ENCODE measurements around the gene PPP3CA.

Gene PPP3CA

DNA sequence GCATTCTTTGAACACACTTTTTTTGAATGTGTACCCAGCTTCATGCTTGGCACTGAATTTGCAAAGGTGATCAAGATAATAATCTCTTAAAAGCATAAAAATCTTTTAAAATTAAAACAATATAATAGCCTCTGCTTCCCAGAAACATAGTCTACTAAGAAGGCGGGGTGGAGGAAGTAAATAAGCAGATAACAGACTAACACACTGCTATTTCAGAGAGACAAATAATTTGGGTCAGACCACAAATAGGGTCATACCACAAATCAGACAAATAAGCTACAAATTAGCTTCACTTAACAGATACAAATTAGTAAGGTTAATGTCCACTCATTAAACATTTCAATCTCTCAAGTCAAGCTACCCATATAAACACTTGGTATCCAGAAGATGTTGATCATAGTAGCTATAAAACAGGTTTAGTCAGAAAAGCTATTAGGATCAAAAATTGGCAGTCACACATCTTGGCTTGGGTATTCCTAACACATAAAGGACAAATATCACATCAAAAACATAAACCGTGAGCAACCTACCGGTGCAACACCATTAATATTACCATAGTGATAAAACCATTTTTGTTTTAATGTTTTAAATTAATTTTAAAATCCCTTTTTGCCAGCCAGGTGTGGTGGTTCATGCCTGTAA is 47.3 kb downstream of the PPP3CA start:
- H3K79me1 ChIP-seq (ENCODE audit: low read length), result no peaks in the 10 kb centered on the region
- H3K36me3 ChIP-seq (ENCODE audit: control insufficient read depth, insufficient read depth, low read length), result no peaks in the 10 kb centered on the region
- H3K18ac ChIP-seq (ENCODE audit: low read length), result no peak overlapping the region

DNA sequence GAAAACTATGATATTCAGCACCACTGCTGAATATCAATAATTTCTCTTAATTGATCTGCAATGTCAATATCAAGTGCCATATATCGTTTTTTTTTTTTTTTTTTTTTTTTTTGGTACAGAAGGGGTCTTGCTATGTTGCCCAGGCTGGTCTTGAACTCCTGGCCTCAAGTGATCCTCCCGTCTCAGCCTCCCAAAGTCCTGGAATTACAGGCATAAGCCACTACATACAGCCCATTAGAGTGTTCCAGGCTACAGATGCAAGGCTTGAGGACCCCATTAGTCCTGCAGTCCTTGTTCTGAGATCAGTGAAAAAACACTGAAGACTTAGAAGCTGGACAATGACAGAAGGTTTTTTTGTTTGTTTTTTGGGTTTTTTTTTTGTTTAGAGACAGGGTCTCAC is 48.3 kb downstream of the PPP3CA start:
- H2AK5ac ChIP-seq (ENCODE audit: low read length), result no peak overlapping the region
- H2BK15ac ChIP-seq (replicated peaks; ENCODE audit: low read depth), result no peak overlapping the region
- no peak overlapping the region for H3K56ac ChIP-seq (ENCODE audit: low read length)
- no peaks in the 10 kb centered on the region for H3K79me1 ChIP-seq (ENCODE audit: low read length)
- no peak overlapping the region for H3K27ac ChIP-seq (ENCODE audit: low read depth, low read length)
- no peak overlapping the region for H4K5ac ChIP-seq (ENCODE audit: low read length)
- no peak for DNase-seq
- H3K23ac ChIP-seq (ENCODE audit: low read length), result no peak overlapping the region
- H3K27me3 ChIP-seq (ENCODE audit: insufficient read depth, low read length, poor library complexity), result no peaks in the 10 kb centered on the region
- WGBS (ENCODE audit: extremely low coverage, insufficient coverage, low lambda C conversion rate), result no CpG with 5 or more reads among the region's 2 CpGs
- no peak overlapping the region for H2BK120ac ChIP-seq (ENCODE audit: low read depth, low read length)
- H3K79me2 ChIP-seq (ENCODE audit: control insufficient read depth, insufficient read depth, low read length), result no peaks in the 10 kb centered on the region
- H2BK5ac ChIP-seq (ENCODE audit: low read length), result no peak overlapping the region
- no peak overlapping the region for H3K18ac ChIP-seq (ENCODE audit: low read length)
- no peak overlapping the region for H3K4me2 ChIP-seq (ENCODE audit: low read length)
- no peaks in the 10 kb centered on the region for H3K36me3 ChIP-seq (ENCODE audit: control insufficient read depth, insufficient read depth, low read length)
- H3K9ac ChIP-seq (ENCODE audit: low read length), result no peak overlapping the region
- H3K4me1 ChIP-seq (ENCODE audit: control insufficient read depth, low read depth, low read length), result no peaks in the 10 kb centered on the region
- H4K8ac ChIP-seq (ENCODE audit: low read depth, low read length), result no peak overlapping the region
- H3K4ac ChIP-seq (ENCODE audit: low read depth, low read length), result no peak overlapping the region
- H3K4me3 ChIP-seq (ENCODE audit: low read length), result no peak overlapping the region

More for the DNA sequence above, 47.3 kb downstream of the PPP3CA start:
- no peak overlapping the region for H3K56ac ChIP-seq (ENCODE audit: low read length)
- no peak overlapping the region for H2AK5ac ChIP-seq (ENCODE audit: low read length)
- H3K79me2 ChIP-seq (ENCODE audit: control insufficient read depth, insufficient read depth, low read length), result no peaks in the 10 kb centered on the region
- no peak overlapping the region for H2BK120ac ChIP-seq (ENCODE audit: low read depth, low read length)
- H3K27ac ChIP-seq (ENCODE audit: low read depth, low read length), result no peak overlapping the region
- no peak overlapping the region for H4K5ac ChIP-seq (ENCODE audit: low read length)
- WGBS (ENCODE audit: extremely low coverage, insufficient coverage, low lambda C conversion rate), result no CpG with 5 or more reads among the region's 3 CpGs
- H4K8ac ChIP-seq (ENCODE audit: low read depth, low read length), result no peak overlapping the region
- no peaks in the 10 kb centered on the region for H3K4me1 ChIP-seq (ENCODE audit: control insufficient read depth, low read depth, low read length)
- no peak overlapping the region for H3K4me2 ChIP-seq (ENCODE audit: low read length)
- no peak overlapping the region for H3K23ac ChIP-seq (ENCODE audit: low read length)
- H2BK15ac ChIP-seq (replicated peaks; ENCODE audit: low read depth), result no peak overlapping the region
- no peak overlapping the region for H2BK5ac ChIP-seq (ENCODE audit: low read length)
- H3K27me3 ChIP-seq (ENCODE audit: insufficient read depth, low read length, poor library complexity), result no peaks in the 10 kb centered on the region
- H3K9ac ChIP-seq (ENCODE audit: low read length), result no peak overlapping the region
- DNase-seq, result no peak
- H3K4ac ChIP-seq (ENCODE audit: low read depth, low read length), result no peak overlapping the region
- H3K4me3 ChIP-seq (ENCODE audit: low read length), result no peak overlapping the region

DNA sequence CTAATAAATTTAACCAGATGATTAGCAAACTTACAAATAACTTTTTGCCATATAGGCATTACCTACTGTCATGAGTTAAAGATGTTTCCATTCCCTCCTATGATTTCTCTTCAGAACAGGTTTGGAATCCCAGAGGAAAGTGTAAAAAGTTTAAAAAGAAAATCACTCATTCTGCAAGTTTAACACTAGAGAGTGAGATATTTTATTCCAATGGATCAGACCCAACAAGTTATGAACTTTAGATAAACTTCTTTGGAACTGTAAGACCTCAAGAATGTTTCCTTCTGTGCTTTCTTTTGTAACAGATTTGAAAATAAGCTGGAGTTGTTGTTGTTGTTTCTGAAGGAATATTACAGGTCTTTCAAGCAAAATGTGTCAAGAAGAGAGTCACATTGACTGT is 51.6 kb downstream of the PPP3CA start:
- no peak overlapping the region for H3K18ac ChIP-seq (ENCODE audit: low read length)
- no peak overlapping the region for H3K4ac ChIP-seq (ENCODE audit: low read depth, low read length)
- H2AK5ac ChIP-seq (ENCODE audit: low read length), result no peak overlapping the region
- H4K5ac ChIP-seq (ENCODE audit: low read length), result no peak overlapping the region
- no peak overlapping the region for H3K56ac ChIP-seq (ENCODE audit: low read length)
- H2BK120ac ChIP-seq (ENCODE audit: low read depth, low read length), result no peak overlapping the region
- no peaks in the 10 kb centered on the region for H3K36me3 ChIP-seq (ENCODE audit: control insufficient read depth, insufficient read depth, low read length)
- peaks cover 2% of the 10 kb centered on the region for H3K4me1 ChIP-seq (ENCODE audit: control insufficient read depth, low read depth, low read length)
- H3K27me3 ChIP-seq (ENCODE audit: insufficient read depth, low read length, poor library complexity), result no peaks in the 10 kb centered on the region
- H3K23ac ChIP-seq (ENCODE audit: low read length), result no peak overlapping the region
- H2BK5ac ChIP-seq (ENCODE audit: low read length), result no peak overlapping the region
- no peak overlapping the region for H3K4me2 ChIP-seq (ENCODE audit: low read length)
- H3K79me2 ChIP-seq (ENCODE audit: control insufficient read depth, insufficient read depth, low read length), result peaks cover 1% of the 10 kb centered on the region
- H3K79me1 ChIP-seq (ENCODE audit: low read length), result no peaks in the 10 kb centered on the region
- no peak for DNase-seq
- no peak overlapping the region for H2BK15ac ChIP-seq (replicated peaks; ENCODE audit: low read depth)
- no peak overlapping the region for H3K4me3 ChIP-seq (ENCODE audit: low read length)
- H3K27ac ChIP-seq (ENCODE audit: low read depth, low read length), result no peak overlapping the region
- no peak overlapping the region for H3K9ac ChIP-seq (ENCODE audit: low read length)
- H4K8ac ChIP-seq (ENCODE audit: low read depth, low read length), result no peak overlapping the region

DNA sequence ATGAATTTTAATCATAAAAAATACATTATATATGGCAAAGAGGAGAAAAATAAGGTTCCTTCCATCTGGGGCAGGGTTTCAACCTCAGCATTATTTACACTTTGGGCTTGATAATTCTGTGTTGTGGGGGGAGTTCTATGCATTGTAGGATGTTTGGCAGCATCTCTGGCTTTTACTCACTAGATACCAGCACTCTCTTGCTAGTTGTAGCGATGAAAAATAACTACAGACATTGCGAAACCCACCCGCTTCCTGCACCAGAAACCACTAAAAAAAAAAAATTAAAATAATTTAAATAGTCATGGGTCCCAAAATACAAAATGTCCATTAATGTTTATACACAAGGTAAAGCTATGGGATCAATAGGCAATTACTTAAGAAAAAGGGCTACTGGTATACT is 52.7 kb downstream of the PPP3CA start:
- H4K5ac ChIP-seq (ENCODE audit: low read length), result no peak overlapping the region
- no peak overlapping the region for H2BK120ac ChIP-seq (ENCODE audit: low read depth, low read length)
- peaks cover 1% of the 10 kb centered on the region for H3K79me2 ChIP-seq (ENCODE audit: control insufficient read depth, insufficient read depth, low read length)
- H2AK5ac ChIP-seq (ENCODE audit: low read length), result no peak overlapping the region
- no peak overlapping the region for H3K9ac ChIP-seq (ENCODE audit: low read length)
- H3K4ac ChIP-seq (ENCODE audit: low read depth, low read length), result no peak overlapping the region
- H3K23ac ChIP-seq (ENCODE audit: low read length), result no peak overlapping the region
- no peak for DNase-seq
- H3K27ac ChIP-seq (ENCODE audit: low read depth, low read length), result no peak overlapping the region
- H3K4me2 ChIP-seq (ENCODE audit: low read length), result no peak overlapping the region
- H3K4me3 ChIP-seq (ENCODE audit: low read length), result no peak overlapping the region
- no peaks in the 10 kb centered on the region for H3K79me1 ChIP-seq (ENCODE audit: low read length)
- no peaks in the 10 kb centered on the region for H3K36me3 ChIP-seq (ENCODE audit: control insufficient read depth, insufficient read depth, low read length)
- WGBS (ENCODE audit: extremely low coverage, insufficient coverage, low lambda C conversion rate), result no CpG with 5 or more reads among the region's 3 CpGs
- no peak overlapping the region for H3K18ac ChIP-seq (ENCODE audit: low read length)
- H2BK15ac ChIP-seq (replicated peaks; ENCODE audit: low read depth), result no peak overlapping the region
- H3K4me1 ChIP-seq (ENCODE audit: control insufficient read depth, low read depth, low read length), result peaks cover 2% of the 10 kb centered on the region
- no peaks in the 10 kb centered on the region for H3K27me3 ChIP-seq (ENCODE audit: insufficient read depth, low read length, poor library complexity)
- H3K56ac ChIP-seq (ENCODE audit: low read length), result no peak overlapping the region
- H2BK5ac ChIP-seq (ENCODE audit: low read length), result no peak overlapping the region
- H4K8ac ChIP-seq (ENCODE audit: low read depth, low read length), result no peak overlapping the region

DNA sequence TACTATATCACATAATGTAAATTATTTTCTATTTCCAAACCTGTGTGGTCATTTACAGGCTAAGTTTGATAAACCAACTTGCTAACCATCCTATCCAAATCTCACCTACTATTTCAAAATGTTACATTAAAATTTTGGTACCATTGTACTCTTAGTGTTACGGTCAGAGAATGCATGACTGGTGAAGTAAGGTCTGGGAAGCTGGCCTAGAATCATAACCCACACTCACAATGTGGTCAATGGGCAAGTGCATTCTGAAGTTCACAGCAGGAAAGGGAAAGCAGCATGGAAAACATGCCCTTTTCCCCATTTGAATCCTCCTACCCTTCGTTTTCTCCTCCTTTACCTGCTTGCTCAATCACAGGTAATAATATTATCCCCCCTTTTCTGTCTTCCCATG is 54.4 kb downstream of the PPP3CA start:
- no peak overlapping the region for H4K5ac ChIP-seq (ENCODE audit: low read length)
- H3K4me3 ChIP-seq (ENCODE audit: low read length), result no peak overlapping the region
- no peak overlapping the region for H2BK15ac ChIP-seq (replicated peaks; ENCODE audit: low read depth)
- no peak overlapping the region for H2BK120ac ChIP-seq (ENCODE audit: low read depth, low read length)
- H3K4me2 ChIP-seq (ENCODE audit: low read length), result no peak overlapping the region
- H3K27me3 ChIP-seq (ENCODE audit: insufficient read depth, low read length, poor library complexity), result no peaks in the 10 kb centered on the region
- no peak overlapping the region for H4K8ac ChIP-seq (ENCODE audit: low read depth, low read length)
- no peaks in the 10 kb centered on the region for H3K79me1 ChIP-seq (ENCODE audit: low read length)
- peaks cover 1% of the 10 kb centered on the region for H3K79me2 ChIP-seq (ENCODE audit: control insufficient read depth, insufficient read depth, low read length)
- peaks cover 5% of the 10 kb centered on the region for H3K4me1 ChIP-seq (ENCODE audit: control insufficient read depth, low read depth, low read length)
- no CpG with 5 or more reads among the region's 2 CpGs for WGBS (ENCODE audit: extremely low coverage, insufficient coverage, low lambda C conversion rate)
- H3K9ac ChIP-seq (ENCODE audit: low read length), result no peak overlapping the region
- H3K56ac ChIP-seq (ENCODE audit: low read length), result no peak overlapping the region
- no peak overlapping the region for H2AK5ac ChIP-seq (ENCODE audit: low read length)
- H3K18ac ChIP-seq (ENCODE audit: low read length), result no peak overlapping the region
- no peak overlapping the region for H3K27ac ChIP-seq (ENCODE audit: low read depth, low read length)
- H3K36me3 ChIP-seq (ENCODE audit: control insufficient read depth, insufficient read depth, low read length), result no peaks in the 10 kb centered on the region
- DNase-seq, result no peak
- no peak overlapping the region for H3K23ac ChIP-seq (ENCODE audit: low read length)
- no peak overlapping the region for H2BK5ac ChIP-seq (ENCODE audit: low read length)
- no peak overlapping the region for H3K4ac ChIP-seq (ENCODE audit: low read depth, low read length)

DNA sequence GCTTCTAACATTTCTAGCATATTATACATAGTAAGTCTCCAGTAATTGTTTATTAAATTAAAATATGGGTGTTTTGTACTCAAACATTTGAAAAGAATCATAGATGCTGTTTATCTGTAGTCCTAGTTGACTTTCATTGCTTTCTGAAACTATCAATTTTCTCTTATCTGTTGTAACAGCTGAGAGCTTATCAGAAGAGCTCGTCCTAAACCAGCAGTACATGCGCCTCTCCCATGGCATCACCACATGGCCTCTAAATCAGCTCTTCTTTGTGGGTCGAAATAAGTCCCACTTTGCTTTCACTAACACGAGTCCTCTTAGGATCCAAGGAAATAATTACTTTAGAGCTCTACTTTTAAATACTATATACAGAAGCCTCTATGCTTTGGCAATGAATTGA is 55.1 kb downstream of the PPP3CA start:
- no peak overlapping the region for H2BK15ac ChIP-seq (replicated peaks; ENCODE audit: low read depth)
- no peak overlapping the region for H4K5ac ChIP-seq (ENCODE audit: low read length)
- no CpG with 5 or more reads among the region's 4 CpGs for WGBS (ENCODE audit: extremely low coverage, insufficient coverage, low lambda C conversion rate)
- no peak overlapping the region for H2BK120ac ChIP-seq (ENCODE audit: low read depth, low read length)
- H3K36me3 ChIP-seq (ENCODE audit: control insufficient read depth, insufficient read depth, low read length), result no peaks in the 10 kb centered on the region
- H3K4me3 ChIP-seq (ENCODE audit: low read length), result no peak overlapping the region
- no peaks in the 10 kb centered on the region for H3K27me3 ChIP-seq (ENCODE audit: insufficient read depth, low read length, poor library complexity)
- H2BK5ac ChIP-seq (ENCODE audit: low read length), result no peak overlapping the region
- no peak overlapping the region for H3K56ac ChIP-seq (ENCODE audit: low read length)
- no peak overlapping the region for H2AK5ac ChIP-seq (ENCODE audit: low read length)
- H3K4me1 ChIP-seq (ENCODE audit: control insufficient read depth, low read depth, low read length), result peaks cover 7% of the 10 kb centered on the region
- H3K79me1 ChIP-seq (ENCODE audit: low read length), result no peaks in the 10 kb centered on the region
- no peak overlapping the region for H3K9ac ChIP-seq (ENCODE audit: low read length)
- peak; percentile 39 for DNase-seq
- H3K18ac ChIP-seq (ENCODE audit: low read length), result no peak overlapping the region
- H4K8ac ChIP-seq (ENCODE audit: low read depth, low read length), result no peak overlapping the region
- H3K23ac ChIP-seq (ENCODE audit: low read length), result no peak overlapping the region
- H3K4me2 ChIP-seq (ENCODE audit: low read length), result no peak overlapping the region
- no peak overlapping the region for H3K4ac ChIP-seq (ENCODE audit: low read depth, low read length)
- no peak overlapping the region for H3K27ac ChIP-seq (ENCODE audit: low read depth, low read length)
- peaks cover 1% of the 10 kb centered on the region for H3K79me2 ChIP-seq (ENCODE audit: control insufficient read depth, insufficient read depth, low read length)
